Heart right ventricle (tissue), 16 donors: ENCODE data around the gene RGPD4. TPM values are rescaled to one million over a fixed set of nuclear protein-coding genes. Genes with fewer than 3 reads are reported as not detected.
"Not testable (repeated sequence)": the region's sequence is repeated elsewhere in the genome, so short reads cannot be mapped to it uniquely, and the experiment has no call there.

ENCODE experiments used
- ATAC-seq, 8 donors: fragments of 200-7000 bp; cut with Tn5 transposase; one replicate each; pipeline ENCODE4 v1.9.1; 2020; ENCODE audit warnings: mild to moderate bottlenecking in 8 of 8, moderate library complexity in 8 of 8, moderate number of reproducible peaks in 1 of 8
- DNase-seq, 2 donors: peaks; one replicate each; pipeline ENCODE4 v3.0.0-alpha.2; 2020
- H3K27ac ChIP-seq, 10 donors: fragments of 200-600 bp; sonication (generic) in 2 of 10; one replicate each; pipeline versions ENCODE4 v1.5.0 to v1.8.0; 2020 to 2022; ENCODE audit warnings: mild to moderate bottlenecking in 3 of 10
- H3K27me3 ChIP-seq, 7 donors: fragments of 200-600 bp; one replicate each; pipeline ENCODE4 v1.8.0; 2021 to 2022; ENCODE audit warnings: mild to moderate bottlenecking in 2 of 7
- H3K36me3 ChIP-seq, 9 donors: fragments of 200-600 bp; sonication (generic) in 1 of 9; one replicate each; pipeline versions ENCODE4 v1.5.0 to v1.8.0; 2020 to 2022; ENCODE audit warnings: mild to moderate bottlenecking in 2 of 9
- H3K4me1 ChIP-seq, 9 donors: fragments of 200-600 bp; sonication (generic) in 1 of 9; one replicate each; pipeline versions ENCODE4 v1.5.0 to v1.8.0; 2020 to 2022; ENCODE audit warnings: mild to moderate bottlenecking in 4 of 9
- H3K4me3 ChIP-seq, 10 donors: fragments of 200-600 bp; sonication (generic) in 2 of 10; one replicate each; pipeline versions ENCODE4 v1.5.0 to v1.8.0; 2020 to 2022; ENCODE audit warnings: mild to moderate bottlenecking in 7 of 10, moderate library complexity in 2 of 10
- H3K9me3 ChIP-seq, 11 donors: fragments of 200-600 bp in 10 of 11; sonication (generic) in 2 of 11; one replicate each; pipeline versions ENCODE4 v1.5.0 to v1.8.0; 2013 to 2022; ENCODE audit warnings: mild to moderate bottlenecking in 2 of 11, control low read depth in 1 of 11, moderate library complexity in 1 of 11
- WGBS, 2 donors: extraction: QIAGEN DNeasy Blood & Tissue Kit; methylation state at CpG; one replicate each; pipeline ENCODE4 v1.1.7; 2013; ENCODE audit warnings: inconsistent platforms in 1 of 2; 5-methylcytosine and 5-hydroxymethylcytosine counted together
- intact Hi-C, 10 donors: fragments of 100-400 bp; cut with DNase I; formaldehyde crosslinking; loops; one replicate each; pipeline versions ENCODE4 v1.11.1 to v1.14.2; 2022
- polyA plus RNA-seq, 2 donors: library from polyadenylated mRNA; stranded (reverse); fragments of 200-250 nt; gene quantifications; one replicate each; pipeline ENCODE4 v1.2.3, GENCODE V29; 2013
- total RNA-seq, 10 donors: library from RNA; stranded (reverse); fragmentation: NEBNext Ultra II Directional in 3 of 10; extraction: Animal tissue kit (Norgen Biotek cat#: 25700) in 3 of 10; gene quantifications; one replicate each; pipeline versions ENCODE4 v1.2.1 to v1.2.4, GENCODE V29; 2021 to 2023
- TF ChIP-seq, protein P1 (sequence below), 9 donors: fragments of 200-600 bp; sonication (generic) in 2 of 9; IDR thresholded peaks; one replicate each; pipeline versions ENCODE4 v1.5.0 to v1.8.0; 2021 to 2022; ENCODE audit warnings: antibody characterized with exemption in 9 of 9, mild to moderate bottlenecking in 5 of 9, moderate library complexity in 1 of 9
- donor health status: Arrhythmogenic right ventricular cardiomyopathy.
- donor health status: ischemic (EF 13 %, LVEDD 7.1; RV severe dilation, severe dysfunction).
- donor health status: healthy with polysubstance abuse.
- donor health status: DM: no; HTN: yes; CAD: no.
- donor health status: DM: no; HTN: no; CAD: no.
- donor health status: ischemic (EF 25% LVEDD 6.9; RV normal size, moderate dysfunction).
- donor health status: ischemic (EF 25% LVEDD 5.7; RV mildly dilated, moderate dysfunction).
- donor health status: healthy.
- donor health status: DM: yes; HTN: yes; CAD: no.
- donor health status: Ischemic cardiomyopathy.
- donor health status: ischemic (EF 35%, LVEDD 5.7; RV mildly dilated, moderate dysfunction).
- donor health status: nonischemic (EF 11% LVEDD 7.7; RV severe dilation, severe dysfunction).
- donor health status: DM: yes; HTN: yes; CAD: no.
- donor health status: PGD.
- donor health status: ischemic (EF 29% LVEDD 5.4; RV normal size, mild dysfunction).
- donor health status: nonischemic (EF 23%, LVEDD 6.1; RV moderate dilation, normal function).

Gene RGPD4
- total and polyA plus RNA-seq, 12 donors = 0.05 to 0.16 TPM; not detected in 10

DNA sequence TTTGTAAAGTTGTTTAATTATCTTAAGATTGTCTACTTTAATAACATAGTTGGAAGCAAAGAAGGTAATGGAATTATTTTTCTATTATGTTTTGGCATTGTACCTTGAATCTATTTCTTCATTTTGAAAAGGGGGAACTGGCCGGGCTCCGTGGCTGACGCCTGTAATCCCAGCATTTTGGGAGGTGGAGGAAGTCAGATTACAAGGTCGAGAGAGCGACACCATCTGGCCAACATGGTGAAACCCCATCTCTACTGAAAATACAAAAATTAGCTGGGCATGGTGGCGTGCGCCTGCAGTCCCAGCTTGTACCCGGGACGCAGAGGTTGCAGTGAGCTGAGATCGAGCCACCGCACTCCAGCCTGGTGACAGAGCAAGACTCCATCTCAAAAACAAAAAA is 6.9 kb downstream of the RGPD4 start:
- H3K4me3 ChIP-seq, H3K4me1 ChIP-seq, H3K36me3 ChIP-seq, H3K27ac ChIP-seq, ATAC-seq, intact Hi-C loops, DNase-seq, H3K27me3 ChIP-seq, H3K9me3 ChIP-seq: not testable (repeated sequence)
- TF ChIP-seq, protein P1, sequence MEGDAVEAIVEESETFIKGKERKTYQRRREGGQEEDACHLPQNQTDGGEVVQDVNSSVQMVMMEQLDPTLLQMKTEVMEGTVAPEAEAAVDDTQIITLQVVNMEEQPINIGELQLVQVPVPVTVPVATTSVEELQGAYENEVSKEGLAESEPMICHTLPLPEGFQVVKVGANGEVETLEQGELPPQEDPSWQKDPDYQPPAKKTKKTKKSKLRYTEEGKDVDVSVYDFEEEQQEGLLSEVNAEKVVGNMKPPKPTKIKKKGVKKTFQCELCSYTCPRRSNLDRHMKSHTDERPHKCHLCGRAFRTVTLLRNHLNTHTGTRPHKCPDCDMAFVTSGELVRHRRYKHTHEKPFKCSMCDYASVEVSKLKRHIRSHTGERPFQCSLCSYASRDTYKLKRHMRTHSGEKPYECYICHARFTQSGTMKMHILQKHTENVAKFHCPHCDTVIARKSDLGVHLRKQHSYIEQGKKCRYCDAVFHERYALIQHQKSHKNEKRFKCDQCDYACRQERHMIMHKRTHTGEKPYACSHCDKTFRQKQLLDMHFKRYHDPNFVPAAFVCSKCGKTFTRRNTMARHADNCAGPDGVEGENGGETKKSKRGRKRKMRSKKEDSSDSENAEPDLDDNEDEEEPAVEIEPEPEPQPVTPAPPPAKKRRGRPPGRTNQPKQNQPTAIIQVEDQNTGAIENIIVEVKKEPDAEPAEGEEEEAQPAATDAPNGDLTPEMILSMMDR (IDR thresholded peaks at IDR 0.05) = peak in 2 of 9 donors; percentile 9 to 15
- WGBS, 2 donors = 31 to 42% methylated on average over 11 of the region's 11 CpGs

DNA sequence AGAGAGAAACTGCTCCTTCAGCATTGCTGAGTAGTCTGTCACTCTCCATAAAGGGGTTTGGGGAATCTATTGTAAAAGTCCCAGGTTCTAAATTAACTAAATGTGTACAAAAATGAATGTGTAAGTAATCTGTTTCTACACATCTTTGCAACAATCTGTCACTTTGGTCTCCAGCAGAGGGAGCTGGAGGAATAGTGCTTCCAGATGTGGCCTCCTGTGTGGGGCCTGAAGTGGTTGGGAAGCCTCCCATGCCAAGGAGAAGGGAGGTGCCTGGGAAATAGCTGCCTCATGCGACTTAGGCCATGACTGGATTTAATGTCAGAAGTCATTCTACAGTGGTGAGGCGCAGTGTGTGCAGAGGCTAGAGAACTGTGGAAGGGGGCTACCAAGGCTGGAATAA is 89.4 kb downstream of the RGPD4 start:
- peak in 4 of 8 donors; percentile 20 to 89 (median 54) for ATAC-seq

DNA sequence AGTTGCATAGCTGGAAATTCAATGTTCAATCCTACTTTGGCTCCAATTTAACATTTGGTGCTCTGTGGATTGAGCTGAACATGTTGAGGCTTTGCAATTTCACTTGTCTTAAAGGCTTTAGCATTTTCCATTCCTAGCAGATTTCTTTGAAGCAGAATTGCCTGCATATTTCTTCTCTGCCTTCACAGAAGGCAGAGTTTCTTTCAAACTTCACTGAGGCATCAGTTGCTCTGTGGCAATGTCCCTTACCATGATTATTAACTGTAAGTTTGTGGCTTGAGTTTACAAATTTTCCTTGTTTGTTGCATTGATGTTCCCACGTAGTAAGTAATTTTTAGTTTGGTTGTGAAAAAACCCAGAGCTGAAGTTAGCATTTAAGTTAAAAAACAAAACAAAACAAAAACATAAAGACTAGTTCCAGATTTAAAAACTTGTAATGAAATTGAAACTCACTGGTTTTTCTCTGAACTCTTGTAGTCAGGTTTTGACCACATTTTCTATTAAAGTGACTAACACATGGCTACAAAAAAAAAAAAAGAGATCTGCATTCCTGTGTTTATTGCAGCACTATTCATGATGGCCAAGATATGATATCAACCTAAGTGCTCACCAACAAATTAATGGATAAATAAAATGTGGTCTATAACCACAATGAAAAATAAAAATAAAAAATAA is 90.1 kb downstream of the RGPD4 start:
- H3K4me1 ChIP-seq, H3K36me3 ChIP-seq, intact Hi-C loops, DNase-seq, H3K4me3 ChIP-seq, ATAC-seq, H3K27ac ChIP-seq, H3K27me3 ChIP-seq: not testable (repeated sequence)
- peaks cover 0 to 15% (median 0%) of the 10 kb centered on the region in 11 donors for H3K9me3 ChIP-seq
- WGBS, 2 donors = 83 to 95% methylated on average over 1 of the region's 1 CpG

More for the DNA sequence above, 89.4 kb downstream of the RGPD4 start:
- H3K36me3 ChIP-seq, H3K27ac ChIP-seq, H3K4me1 ChIP-seq, intact Hi-C loops, DNase-seq, H3K4me3 ChIP-seq, H3K27me3 ChIP-seq: not testable (repeated sequence)
- no CpG with 5 or more reads among the region's 2 CpGs for WGBS, 2 donors
- peaks cover 0 to 15% (median 0%) of the 10 kb centered on the region in 11 donors for H3K9me3 ChIP-seq

DNA sequence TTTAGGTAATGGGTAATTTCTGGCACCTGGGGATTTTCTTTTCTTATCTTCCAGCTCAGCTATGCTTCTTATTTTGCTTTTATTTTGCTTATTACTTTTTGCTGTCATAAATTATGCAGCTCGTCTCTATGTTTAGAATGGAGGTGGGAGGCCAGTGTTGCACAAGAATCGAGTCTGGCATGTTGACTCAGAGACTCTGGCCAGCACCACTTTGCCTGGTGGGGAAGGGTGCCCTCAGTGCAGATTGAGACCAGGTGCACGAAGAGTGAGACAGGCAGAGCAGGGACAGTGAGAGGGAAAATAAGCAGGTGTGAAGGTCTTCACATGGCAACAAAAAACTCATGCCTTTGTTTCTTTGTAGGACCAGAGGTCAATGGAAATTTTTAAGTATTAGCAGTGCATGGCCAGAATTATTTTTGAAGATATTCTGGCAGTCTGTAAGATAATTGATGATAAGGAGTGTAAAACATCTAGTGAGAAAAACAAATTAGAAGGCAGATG is 100.4 kb downstream of the RGPD4 start:
- H3K27ac ChIP-seq = no peak overlapping the region
- TF ChIP-seq, protein P1 (IDR thresholded peaks at IDR 0.05) = no peak
- WGBS, 2 donors = 57 to 66% methylated on average over 3 of the region's 3 CpGs
- intact Hi-C loops = no loop called here
- DNase-seq = no peak
- H3K4me3 ChIP-seq = no peak overlapping the region
- H3K9me3 ChIP-seq = no peaks in the 10 kb centered on the region
- H3K27me3 ChIP-seq = peaks cover 0 to 4% (median 0%) of the 10 kb centered on the region in 7 donors
- no peaks in the 10 kb centered on the region for H3K36me3 ChIP-seq
- ATAC-seq = no peak
- H3K4me1 ChIP-seq = no peaks in the 10 kb centered on the region

DNA sequence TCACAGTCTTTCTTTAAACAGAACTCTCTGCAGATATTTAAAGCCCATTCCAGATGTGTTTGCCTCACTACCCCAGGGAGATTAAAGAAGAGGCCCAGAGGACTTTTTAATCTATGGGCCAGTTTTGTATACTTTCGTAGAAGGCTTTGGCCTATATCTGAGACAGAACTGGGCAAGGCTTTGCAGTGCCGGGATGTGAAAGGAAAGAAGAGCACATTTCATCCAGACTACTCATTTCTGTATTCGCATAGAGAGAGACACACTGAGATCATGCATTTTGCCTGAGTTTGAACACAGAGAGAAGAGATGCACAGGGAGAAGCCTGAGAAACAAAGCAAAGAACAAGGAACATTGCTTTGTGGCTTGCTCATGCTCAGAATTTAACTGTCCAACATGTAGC is 104.7 kb downstream of the RGPD4 start:
- Histone ChIP-seq H3K4me3 (no peak overlapping the region), H3K9me3 (no peaks in the 10 kb centered on the region), H3K27me3 (peaks cover 0 to 13% (median 3%) of the 10 kb centered on the region in 7 donors), H3K36me3 (no peaks in the 10 kb centered on the region), H3K27ac (no peak overlapping the region), H3K4me1 (no peaks in the 10 kb centered on the region)
- intact Hi-C loops = loop anchor here in 7 of 10 donors (5.0 to 10.0 kb wide), 5 partner anchors 253 to 1297 kb away; no protein-coding TSS in a partner anchor
- ATAC-seq (no peak), DNase-seq (no peak)
- 69 to 81% methylated on average over 3 of the region's 3 CpGs for WGBS, 2 donors
- TF ChIP-seq, protein P1 (IDR thresholded peaks at IDR 0.05) = no peak
